Stimulated activated CD8-positive, alpha-beta memory T cell treated with anti-CD3 and anti-CD28 coated beads, Interleukin-15, amount 100 ng/mL, for 4 hours (primary cell): Measurements from ENCODE around the gene FGFR3.

ENCODE experiments used
- DNase-seq, 2 donors: peaks; one replicate each; pipeline ENCODE4 v3.0.0-alpha.2; 2020; ENCODE audit warnings: low read depth in 2 of 2

FGFR3 gene

DNA sequence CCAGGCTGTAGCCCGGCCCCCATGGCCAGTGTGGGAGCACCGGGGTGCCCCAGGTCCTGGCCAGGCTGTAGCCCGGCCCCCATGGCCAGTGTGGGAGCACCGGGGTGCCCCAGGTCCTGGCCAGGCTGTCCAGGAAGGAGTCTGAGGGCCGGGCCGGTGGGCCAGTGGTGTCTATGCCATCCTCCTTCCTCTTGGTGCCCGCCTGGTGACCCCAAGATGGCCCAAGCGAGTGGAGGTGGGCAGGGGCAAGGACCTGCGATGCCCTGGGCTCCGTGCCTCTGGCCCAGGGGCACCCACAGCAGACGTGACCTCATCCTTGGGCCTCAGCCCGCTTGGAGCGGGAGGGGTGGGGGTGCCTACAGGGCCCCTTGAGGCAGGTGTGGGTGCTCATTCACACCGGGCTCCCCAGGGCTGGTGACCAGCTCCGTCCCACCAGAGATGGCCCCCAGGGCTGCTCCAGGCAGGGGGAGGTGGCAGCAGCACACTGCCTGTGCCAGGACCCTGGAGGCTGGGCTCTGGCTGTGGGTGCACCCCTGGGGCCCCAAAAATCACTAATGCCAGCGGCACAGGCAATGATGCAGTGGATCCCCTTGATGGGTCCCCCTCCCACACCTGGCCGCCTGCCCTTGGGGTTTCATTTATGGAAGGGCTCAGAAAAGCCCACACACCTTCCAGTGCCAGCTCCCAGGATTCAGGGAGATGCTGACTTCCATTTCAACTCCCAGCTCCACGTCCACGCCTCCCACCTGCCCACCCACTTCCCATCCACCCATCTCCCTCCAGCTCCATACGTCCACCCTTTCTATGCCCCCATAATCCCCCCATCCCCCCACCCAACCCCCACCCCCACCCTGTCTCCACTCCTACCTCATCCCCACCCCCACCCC is 36.0 kb upstream of the FGFR3 start:
- no peak for DNase-seq

- DNase-seq = no peak
Measured at GRCh38 chr4:1757836-1758235, 35.3 kb upstream of the FGFR3 start.

- no peak for DNase-seq
Measured at GRCh38 chr4:1758306-1759121, 34.6 kb upstream of the FGFR3 start.

GRCh38 chr4:1759170-1759817 is 33.8 kb upstream of the FGFR3 start:
- no peak for DNase-seq

DNA sequence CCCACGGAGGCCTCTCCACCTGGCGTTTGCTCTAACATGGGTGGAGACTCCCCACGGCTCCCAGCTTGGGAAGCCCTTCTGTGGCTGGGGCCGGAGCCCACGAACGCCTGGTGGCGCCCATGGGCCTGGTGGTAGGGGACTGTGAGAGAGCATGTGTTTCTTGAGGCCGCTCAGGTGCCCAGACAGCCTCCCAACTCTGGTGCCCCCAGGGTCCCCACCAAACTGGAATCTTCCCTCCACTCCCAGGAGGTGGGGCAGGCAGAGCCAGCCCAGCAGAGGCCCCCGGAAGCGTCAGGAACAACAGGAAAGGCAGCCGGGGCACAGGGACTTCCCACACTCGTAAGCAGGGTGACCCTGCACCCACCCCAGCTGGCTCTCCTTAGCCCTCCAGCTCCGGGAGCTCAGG is 33.3 kb upstream of the FGFR3 start:
- DNase-seq = no peak

DNA sequence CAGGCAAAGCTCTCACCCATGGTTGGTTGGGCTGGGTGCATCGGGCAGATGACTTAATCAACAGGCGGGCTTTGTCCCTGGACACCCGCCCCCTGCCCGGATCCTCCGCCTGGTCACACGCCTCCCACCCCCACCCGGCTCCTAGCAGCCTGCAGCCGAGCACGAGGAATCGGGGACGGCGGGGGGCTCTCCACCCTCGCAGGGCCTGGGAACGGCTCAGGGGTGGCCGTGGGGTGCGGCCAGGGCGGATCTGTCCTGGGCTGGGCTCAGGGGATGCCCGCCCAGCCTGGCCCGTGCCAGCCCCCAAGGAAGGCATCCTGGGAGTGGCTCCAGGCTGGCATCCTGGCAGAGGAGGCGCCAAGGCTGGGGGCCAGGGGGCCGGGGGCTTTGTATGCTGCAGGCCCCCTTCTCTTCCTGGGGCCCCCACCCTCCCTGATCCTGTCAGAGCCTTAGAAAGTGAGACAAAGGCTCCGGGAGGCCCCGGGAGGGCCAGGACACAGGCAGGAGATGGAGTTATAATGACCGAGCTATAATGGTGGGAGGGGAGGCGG is 32.5 kb upstream of the FGFR3 start:
- no peak for DNase-seq

DNA sequence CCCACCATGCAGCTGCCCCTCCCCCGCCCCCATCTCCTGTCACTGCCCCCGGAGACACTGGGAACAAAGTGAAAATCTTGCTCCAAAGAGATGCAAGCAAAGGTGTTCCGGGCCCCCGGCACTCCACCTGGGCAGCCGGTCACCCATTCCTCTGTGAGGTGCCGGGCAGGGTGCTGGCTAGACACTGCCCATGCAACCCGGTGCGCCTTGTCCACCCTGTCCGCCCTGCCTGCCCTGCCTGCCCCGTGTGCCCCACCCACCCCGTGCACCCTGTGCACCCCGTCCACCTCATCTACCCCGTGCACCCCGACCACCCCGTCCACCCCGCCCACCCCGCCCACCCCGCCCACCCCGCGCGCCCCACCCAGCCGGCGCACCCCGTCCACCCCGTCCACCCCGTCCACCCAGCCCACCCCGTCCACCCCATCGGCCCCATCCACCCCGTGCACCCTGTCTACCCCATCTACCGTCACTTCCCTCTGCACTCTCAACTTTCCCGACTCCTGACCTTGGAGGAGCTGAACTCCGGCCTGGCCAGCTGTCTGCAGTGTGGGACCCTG is 31.9 kb upstream of the FGFR3 start:
- DNase-seq = no peak

DNA sequence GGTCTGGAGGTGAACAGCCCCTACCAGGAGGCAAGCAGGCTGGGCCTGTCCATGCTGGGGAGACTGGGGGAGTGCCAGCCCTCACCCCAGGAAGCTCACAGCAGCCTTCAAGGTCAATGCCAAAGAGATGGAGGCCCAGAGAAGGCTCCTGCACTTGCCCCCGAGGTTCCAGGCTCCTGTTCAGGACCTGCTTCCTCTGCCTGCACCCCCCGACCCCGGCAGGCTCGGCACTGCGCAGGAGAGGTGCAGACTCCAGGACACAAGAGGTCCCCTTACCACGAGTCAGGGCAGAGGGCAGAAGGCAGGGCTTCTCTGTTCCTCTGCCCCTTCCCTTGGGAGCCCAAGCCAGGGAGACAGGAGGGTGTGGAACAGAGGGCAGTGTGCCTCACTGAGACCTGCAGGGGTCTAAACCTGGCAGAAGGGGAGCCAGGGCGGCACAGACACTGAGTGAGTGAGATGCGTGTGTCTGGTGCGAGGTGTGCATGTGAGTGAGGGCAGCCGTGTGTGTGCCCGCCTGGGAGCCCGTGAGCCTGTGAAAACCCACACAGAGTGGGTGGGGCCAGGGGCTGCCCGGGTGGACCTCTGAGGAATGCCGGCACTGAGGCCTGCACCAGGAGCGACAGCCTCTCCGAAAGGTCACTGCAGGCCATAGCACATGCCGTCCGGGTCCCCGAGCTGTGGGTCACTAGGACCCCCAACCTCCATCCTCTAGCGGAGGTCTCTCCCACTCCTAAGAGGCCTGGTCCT is 30.7 kb upstream of the FGFR3 start:
- DNase-seq = no peak

- DNase-seq = no peak
Measured at GRCh38 chr4:1763070-1763549, 30.0 kb upstream of the FGFR3 start.

GRCh38 chr4:1763550-1764080 is 29.5 kb upstream of the FGFR3 start:
- DNase-seq = no peak

DNA sequence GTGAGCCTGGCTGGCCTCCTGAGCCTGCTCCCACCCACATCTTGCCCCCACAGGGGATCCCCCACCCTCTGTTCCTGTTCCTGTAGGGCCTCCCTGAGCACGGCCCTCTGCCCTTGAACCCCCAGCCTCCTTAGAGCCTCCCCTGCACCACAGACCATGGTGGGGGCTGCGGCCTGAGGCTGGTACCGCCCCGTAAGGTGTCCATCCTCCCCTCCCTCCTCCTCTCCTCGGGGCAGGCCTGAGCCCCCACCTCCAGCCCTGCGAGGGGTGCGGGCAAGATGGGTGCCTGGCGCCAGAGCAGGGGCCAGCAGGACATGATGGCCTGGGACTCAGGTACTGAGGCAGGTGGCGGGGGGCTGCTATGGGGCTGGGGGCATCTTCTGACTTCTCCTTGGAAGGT is 28.4 kb upstream of the FGFR3 start:
- DNase-seq = no peak

- DNase-seq = no peak
Measured at GRCh38 chr4:1765409-1766072, 27.6 kb upstream of the FGFR3 start.

- no peak for DNase-seq
Measured at GRCh38 chr4:1766106-1767060, 26.7 kb upstream of the FGFR3 start.

GRCh38 chr4:1767061-1767769 is 25.9 kb upstream of the FGFR3 start:
- no peak for DNase-seq

DNA sequence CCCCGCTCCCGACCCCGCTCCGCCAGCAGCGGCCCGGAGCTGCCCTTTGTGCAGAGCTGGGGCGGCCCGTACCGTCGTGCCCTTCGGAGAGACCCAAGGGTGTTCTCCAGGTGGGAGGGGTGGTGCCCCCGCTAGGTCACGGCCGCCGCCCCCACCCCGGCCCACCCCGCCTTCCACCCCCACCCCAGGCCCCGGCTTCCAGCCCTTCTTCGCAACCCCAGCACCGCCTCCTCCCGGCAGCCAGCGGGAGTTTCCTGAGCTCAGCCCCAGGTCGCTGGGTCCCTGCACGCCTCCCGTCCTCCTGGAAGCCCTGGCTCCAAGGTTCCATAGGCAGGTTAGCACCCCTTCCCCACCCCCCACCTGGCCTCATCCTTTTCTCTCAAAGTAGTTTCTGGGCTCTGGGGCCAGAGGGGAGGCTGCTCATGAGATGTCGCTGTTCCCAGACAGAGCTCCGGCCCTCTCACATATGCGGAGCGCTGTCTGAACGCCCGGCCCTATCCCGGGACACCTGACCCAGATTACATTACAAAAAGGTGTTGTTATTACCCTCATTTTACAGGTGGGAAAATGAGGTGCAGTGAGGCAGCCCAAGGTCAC is 25.2 kb upstream of the FGFR3 start:
- no peak for DNase-seq

GRCh38 chr4:1768367-1769034 is 24.6 kb upstream of the FGFR3 start:
- no peak for DNase-seq

- DNase-seq = no peak
Measured at GRCh38 chr4:1769692-1770091, 23.4 kb upstream of the FGFR3 start.
